Measurements from ENCODE around the gene AKAP6.

The AKAP6 gene

DNA sequence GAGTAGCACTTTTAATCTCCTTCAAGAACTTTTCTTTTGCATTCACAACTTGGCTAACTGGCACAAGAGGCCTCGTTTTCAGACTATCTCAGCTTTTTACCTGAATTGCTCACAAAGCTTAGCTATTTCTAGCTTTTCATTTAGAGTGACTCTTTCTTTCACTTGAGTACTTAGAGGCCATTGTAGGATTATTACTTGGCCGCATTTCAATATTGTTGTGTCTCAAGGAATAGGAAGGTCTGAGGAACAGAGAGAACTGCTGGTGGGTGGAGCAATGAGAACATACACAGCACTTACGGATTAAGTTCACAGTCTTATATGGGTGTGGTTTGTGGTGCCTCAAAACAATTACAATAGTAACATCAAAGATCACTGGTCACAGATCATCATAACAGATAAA lies 384.8 kb downstream of the AKAP6 start:
- DNase-seq (ENCODE audit: low read depth): no peak
- TF ChIP-seq, protein P1, sequence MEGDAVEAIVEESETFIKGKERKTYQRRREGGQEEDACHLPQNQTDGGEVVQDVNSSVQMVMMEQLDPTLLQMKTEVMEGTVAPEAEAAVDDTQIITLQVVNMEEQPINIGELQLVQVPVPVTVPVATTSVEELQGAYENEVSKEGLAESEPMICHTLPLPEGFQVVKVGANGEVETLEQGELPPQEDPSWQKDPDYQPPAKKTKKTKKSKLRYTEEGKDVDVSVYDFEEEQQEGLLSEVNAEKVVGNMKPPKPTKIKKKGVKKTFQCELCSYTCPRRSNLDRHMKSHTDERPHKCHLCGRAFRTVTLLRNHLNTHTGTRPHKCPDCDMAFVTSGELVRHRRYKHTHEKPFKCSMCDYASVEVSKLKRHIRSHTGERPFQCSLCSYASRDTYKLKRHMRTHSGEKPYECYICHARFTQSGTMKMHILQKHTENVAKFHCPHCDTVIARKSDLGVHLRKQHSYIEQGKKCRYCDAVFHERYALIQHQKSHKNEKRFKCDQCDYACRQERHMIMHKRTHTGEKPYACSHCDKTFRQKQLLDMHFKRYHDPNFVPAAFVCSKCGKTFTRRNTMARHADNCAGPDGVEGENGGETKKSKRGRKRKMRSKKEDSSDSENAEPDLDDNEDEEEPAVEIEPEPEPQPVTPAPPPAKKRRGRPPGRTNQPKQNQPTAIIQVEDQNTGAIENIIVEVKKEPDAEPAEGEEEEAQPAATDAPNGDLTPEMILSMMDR (IDR thresholded peaks at IDR 0.05; ENCODE audit: low read depth, low read length, missing control alignments): no peak
- in situ Hi-C loops (cut with HindIII; ENCODE audit: low sequenced_read_pairs): loop anchor here (10.0 to 25.0 kb wide), 2 partner anchors 111 to 127 kb away; no protein-coding TSS in a partner anchor
- H3K4me3 ChIP-seq (ENCODE audit: low read depth, low read length): no peak overlapping the region

DNA sequence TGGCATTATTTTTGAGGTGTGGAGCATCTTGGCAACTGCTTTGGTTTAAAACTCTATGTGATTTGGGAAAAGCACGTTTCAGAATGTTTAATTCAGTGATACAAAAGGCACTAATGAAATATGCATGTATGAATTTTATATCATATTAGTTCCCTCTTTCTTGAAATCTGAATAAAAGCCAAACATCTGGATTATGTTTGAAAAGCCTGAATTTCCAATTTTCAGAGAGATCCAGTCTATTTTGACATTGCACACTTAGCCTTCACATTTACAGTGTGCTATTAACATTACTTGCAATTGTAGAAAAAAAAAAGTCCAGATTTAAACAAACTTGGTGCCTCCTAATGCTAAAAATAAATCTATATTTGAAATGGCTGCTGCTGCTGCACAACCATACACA lies 390.5 kb downstream of the AKAP6 start:
- TF ChIP-seq, protein P1 (IDR thresholded peaks at IDR 0.05; ENCODE audit: low read depth, low read length, missing control alignments): no peak
- no peak overlapping the region for H3K4me3 ChIP-seq (ENCODE audit: low read depth, low read length)
- in situ Hi-C loops (cut with HindIII; ENCODE audit: low sequenced_read_pairs): loop anchor here (10.0 to 25.0 kb wide), 2 partner anchors 105 to 132 kb away; no protein-coding TSS in a partner anchor
- no peak for DNase-seq (ENCODE audit: low read depth)

DNA sequence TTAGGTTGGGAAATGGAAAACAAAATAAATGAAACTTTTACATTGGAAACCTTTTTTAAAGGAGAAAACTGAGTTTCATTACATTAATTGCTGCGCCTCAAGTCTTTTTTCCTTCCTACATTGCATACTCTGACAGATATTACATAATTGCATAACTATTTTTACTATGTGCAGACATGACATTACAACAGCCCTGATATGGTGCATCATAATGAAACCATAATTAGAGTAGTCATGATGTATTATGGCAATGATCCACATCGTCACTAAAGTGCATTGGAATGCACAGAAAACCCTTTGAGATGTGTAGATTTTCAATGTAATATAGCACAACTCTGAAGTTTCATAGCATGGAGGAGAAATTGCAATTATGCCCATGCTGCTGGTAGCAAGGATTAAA lies 391.8 kb downstream of the AKAP6 start:
- TF ChIP-seq, protein P1 (IDR thresholded peaks at IDR 0.05; ENCODE audit: low read depth, low read length, missing control alignments): no peak
- DNase-seq (ENCODE audit: low read depth): no peak
- in situ Hi-C loops (cut with HindIII; ENCODE audit: low sequenced_read_pairs): loop anchor here (25.0 kb wide), 1 partner anchor 134 kb away; no protein-coding TSS in a partner anchor
- no peak overlapping the region for H3K4me3 ChIP-seq (ENCODE audit: low read depth, low read length)

DNA sequence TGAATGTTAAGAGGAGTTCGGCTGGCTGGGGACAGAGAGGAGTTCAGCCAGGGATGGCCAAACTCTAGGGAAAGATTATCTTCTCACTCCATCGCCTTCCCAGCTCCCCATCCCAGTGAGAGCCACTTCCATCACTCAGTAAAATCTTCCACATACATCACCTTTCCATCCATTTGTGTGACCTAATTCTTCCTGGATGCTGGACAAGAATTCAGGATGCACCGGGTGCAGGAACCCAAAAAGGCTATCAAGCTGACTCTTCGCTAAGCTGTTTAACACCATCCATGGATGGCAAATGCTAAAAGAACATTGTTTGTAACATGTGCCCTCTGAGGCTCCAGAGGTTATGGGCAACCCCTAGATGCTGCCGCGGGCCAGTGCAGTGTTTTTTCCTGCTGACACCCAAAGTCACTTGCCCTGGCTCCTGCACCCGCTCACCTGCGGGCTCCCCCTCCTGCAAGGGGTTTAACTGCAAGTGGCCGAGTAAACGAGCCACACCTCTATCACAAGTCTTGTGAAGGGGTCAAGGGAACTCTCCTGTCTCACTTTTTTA lies 393.6 kb downstream of the AKAP6 start:
- in situ Hi-C loops (cut with HindIII; ENCODE audit: low sequenced_read_pairs): loop anchor here (25.0 kb wide), 1 partner anchor 135 kb away; no protein-coding TSS in a partner anchor
- DNase-seq (ENCODE audit: low read depth): no peak
- TF ChIP-seq, protein P1 (IDR thresholded peaks at IDR 0.05; ENCODE audit: low read depth, low read length, missing control alignments): no peak
- no peak overlapping the region for H3K4me3 ChIP-seq (ENCODE audit: low read depth, low read length)

DNA sequence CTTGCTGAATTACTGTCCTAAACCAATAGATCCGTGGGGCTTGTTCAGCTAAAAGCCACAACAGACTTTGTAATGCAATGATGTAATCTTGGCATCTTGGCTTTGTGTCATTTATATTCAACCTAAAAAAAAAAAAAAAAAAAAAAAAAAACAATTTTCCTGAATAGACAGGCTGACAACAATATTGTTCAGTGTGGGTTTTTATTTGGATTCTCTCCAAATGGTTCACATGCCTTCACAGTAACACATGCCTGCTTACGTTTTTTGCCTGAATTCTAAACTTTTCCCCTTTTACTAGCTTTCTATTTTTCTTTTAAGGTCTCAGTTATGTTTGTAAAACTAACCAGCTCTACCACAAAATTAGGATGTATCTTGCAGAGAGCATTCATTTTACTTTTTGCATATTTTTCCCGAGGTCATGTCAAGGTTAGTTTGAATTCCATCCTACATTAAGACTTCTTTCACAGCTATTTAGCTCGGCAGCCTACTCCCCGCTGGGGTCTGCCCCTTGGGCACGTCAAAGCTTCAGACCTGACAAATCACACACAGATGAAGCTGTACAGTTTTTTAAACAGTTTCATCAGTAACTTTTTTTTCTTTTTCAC lies 395.9 kb downstream of the AKAP6 start:
- peak overlapping the region; percentile 23 for H3K4me3 ChIP-seq (ENCODE audit: low read depth, low read length)
- TF ChIP-seq, protein P1 (IDR thresholded peaks at IDR 0.05; ENCODE audit: low read depth, low read length, missing control alignments): no peak
- peak; percentile 96 for DNase-seq (ENCODE audit: low read depth)
- in situ Hi-C loops (cut with HindIII; ENCODE audit: low sequenced_read_pairs): loop anchor here (5.0 to 25.0 kb wide), 2 partner anchors 82 to 138 kb away; no protein-coding TSS in a partner anchor

DNA sequence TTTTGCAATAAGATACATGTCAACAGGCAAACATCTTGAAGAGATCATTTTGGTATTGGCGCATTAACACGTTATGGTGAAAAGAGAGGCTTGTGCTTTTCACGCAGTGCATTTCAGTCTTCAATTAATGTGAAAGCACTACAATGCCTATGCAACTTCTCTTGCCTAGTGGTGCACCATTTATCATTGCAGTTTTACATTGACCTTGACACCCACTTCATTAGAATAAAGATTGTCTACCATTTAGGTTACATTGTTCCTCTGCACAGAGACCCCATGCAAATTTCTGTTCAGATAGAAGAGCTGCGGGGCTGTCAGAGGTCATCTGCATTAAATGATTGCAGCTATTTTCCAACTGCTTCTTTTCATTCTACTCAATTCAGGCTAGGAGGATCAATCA lies 397.4 kb downstream of the AKAP6 start:
- in situ Hi-C loops (cut with HindIII; ENCODE audit: low sequenced_read_pairs): loop anchor here (5.0 kb wide), 1 partner anchor 81 kb away; no protein-coding TSS in a partner anchor
- H3K4me3 ChIP-seq (ENCODE audit: low read depth, low read length): no peak overlapping the region
- DNase-seq (ENCODE audit: low read depth): no peak
- TF ChIP-seq, protein P1 (IDR thresholded peaks at IDR 0.05; ENCODE audit: low read depth, low read length, missing control alignments): no peak
